Measurements from ENCODE around the gene FAM89B. TPM values are rescaled to one million over a fixed set of nuclear protein-coding genes. Genes with fewer than 3 reads are reported as not detected.

The FAM89B gene
- total RNA-seq, 2 experiments from 2014 or later: 23.3 to 27.3 TPM

DNA sequence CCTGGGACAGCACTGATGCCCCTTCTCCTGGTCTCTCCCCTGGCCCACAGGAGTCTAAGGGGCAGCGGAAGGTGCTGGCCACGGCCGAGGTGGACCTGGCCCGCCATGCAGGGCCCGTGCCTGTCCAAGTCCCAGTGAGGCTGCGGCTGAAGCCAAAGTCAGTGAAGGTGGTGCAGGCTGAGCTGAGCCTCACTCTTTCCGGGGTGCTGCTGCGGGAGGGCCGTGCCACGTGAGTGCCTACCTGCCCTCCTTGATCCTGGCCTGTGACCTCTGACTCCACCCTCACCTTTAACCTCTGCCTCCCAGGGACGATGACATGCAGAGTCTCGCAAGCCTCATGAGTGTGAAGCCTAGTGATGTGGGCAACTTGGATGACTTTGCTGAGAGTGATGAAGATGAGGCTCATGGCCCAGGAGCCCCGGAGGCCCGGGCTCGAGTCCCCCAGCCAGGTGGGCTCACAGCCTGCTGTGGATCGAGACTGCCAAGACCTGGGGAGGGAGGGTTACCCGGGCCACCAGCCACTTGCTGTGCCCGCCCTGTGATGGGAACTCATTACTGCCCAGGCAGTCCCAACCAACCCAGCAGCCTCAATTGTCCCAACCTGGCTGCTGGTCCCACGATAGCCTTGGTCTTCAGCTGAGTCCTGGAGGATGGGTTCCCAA is 7.8 kb downstream of the FAM89B start:
- Mint-ChIP-seq H3K4me3 (peak overlapping the region; percentile 11), H3K4me1 (ENCODE audit: low read depth) (peaks cover 25% of the 10 kb centered on the region), H3K9me3 (no peaks in the 10 kb centered on the region), H3K36me3 (ENCODE audit: low read depth) (peaks cover 62% of the 10 kb centered on the region), H3K27ac (no peak overlapping the region), H3K27me3 (no peaks in the 10 kb centered on the region)
- no peak for ATAC-seq (ENCODE audit: poor library complexity)
- Histone ChIP-seq H3K36me3 (ENCODE audit: insufficient read depth, low read length) (peaks cover 58% of the 10 kb centered on the region), H3K27me3 (ENCODE audit: control insufficient read depth in 1 of 2, insufficient read depth in 2 of 2, low read length in 2 of 2) (no peaks in the 10 kb centered on the region), H3K27ac (ENCODE audit: low read depth in 1 of 2, low read length in 2 of 2) (no peak overlapping the region), H3K4me3 (ENCODE audit: low read length) (no peak overlapping the region), H3K9me3 (ENCODE audit: control insufficient read depth in 1 of 2, insufficient read depth in 1 of 2, low read length in 2 of 2) (no peaks in the 10 kb centered on the region), H3K4me1 (ENCODE audit: insufficient read depth, low read length) (peaks cover 44% of the 10 kb centered on the region)
- ChIA-PET POLR2A (no interaction called here), CTCF (no interaction called here)
- intact Hi-C loops (cut with DNase I, micrococcal nuclease): no loop called here
- no peak for TF ChIP-seq CTCF (IDR thresholded peaks at IDR 0.05)
- DNase-seq: no peak

DNA sequence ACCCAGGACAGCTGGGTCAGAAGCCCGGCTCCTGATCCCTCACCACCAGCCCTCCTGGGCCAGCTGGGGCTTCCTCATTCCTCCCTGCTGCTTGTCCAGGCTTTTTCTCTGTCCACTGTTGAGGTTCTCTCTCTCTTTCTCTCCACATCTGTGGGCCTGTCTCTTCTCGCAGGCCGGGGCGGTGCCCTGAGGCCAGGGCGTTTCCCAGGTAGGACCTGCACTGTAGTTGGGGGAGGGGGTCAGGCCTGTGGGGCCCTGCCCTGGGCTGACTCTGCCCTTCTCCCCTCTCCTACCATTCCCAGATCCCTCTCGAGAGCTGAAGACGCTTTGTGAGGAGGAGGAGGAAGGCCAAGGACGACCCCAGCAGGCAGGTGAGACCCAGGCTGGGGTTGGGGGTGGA is 8.4 kb downstream of the FAM89B start:
- Mint-ChIP-seq H3K4me3 (peak overlapping the region; percentile 7), H3K9me3 (no peaks in the 10 kb centered on the region), H3K27me3 (no peaks in the 10 kb centered on the region), H3K36me3 (ENCODE audit: low read depth) (peaks cover 59% of the 10 kb centered on the region), H3K27ac (no peak overlapping the region), H3K4me1 (ENCODE audit: low read depth) (peaks cover 20% of the 10 kb centered on the region)
- ATAC-seq (ENCODE audit: poor library complexity): no peak
- no peak for TF ChIP-seq CTCF (IDR thresholded peaks at IDR 0.05)
- H3K27me3 ChIP-seq (ENCODE audit: control insufficient read depth in 1 of 2, insufficient read depth in 2 of 2, low read length in 2 of 2): no peaks in the 10 kb centered on the region
- no peak for DNase-seq
- intact Hi-C loops (cut with DNase I, micrococcal nuclease): no loop called here
- H3K27ac ChIP-seq (ENCODE audit: low read depth in 1 of 2, low read length in 2 of 2): no peak overlapping the region
- peaks cover 39% of the 10 kb centered on the region for H3K4me1 ChIP-seq (ENCODE audit: insufficient read depth, low read length)
- ChIA-PET CTCF (no interaction called here), POLR2A (no interaction called here)
- peaks cover 62% of the 10 kb centered on the region for H3K36me3 ChIP-seq (ENCODE audit: insufficient read depth, low read length)
- H3K9me3 ChIP-seq (ENCODE audit: control insufficient read depth in 1 of 2, insufficient read depth in 1 of 2, low read length in 2 of 2): no peaks in the 10 kb centered on the region
- no peak overlapping the region for H3K4me3 ChIP-seq (ENCODE audit: low read length)

DNA sequence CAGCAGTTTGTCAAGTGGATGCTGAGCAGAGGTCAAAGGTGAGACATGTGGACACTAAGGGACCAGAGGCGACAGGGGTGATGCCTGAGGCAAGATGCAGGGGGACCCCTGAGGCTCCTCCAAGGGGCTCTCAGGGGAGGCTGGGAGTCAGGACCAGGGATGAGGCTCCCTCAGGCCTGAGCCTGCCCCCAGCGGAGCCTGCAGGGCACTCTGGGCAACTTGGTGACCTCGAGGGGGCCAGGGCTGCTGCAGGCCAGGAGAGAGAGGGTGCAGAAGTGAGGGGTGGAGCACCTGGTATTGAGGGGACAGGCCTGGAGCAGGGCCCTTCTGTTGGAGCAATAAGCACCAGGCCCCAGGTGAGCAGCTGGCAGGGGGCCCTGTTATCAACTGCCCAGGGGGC is 9.6 kb downstream of the FAM89B start:
- intact Hi-C loops (cut with DNase I, micrococcal nuclease): no loop called here
- ChIA-PET POLR2A (interaction anchor here (1.6 kb wide), 1 partner anchor 33 kb away, joined by 3 read pairs; the partner anchor contains the start of gene PCNX3), CTCF (no interaction called here)
- Histone ChIP-seq H3K27ac (ENCODE audit: low read depth in 1 of 2, low read length in 2 of 2) (peak overlapping the region in 1 of 2 donors; percentile 3), H3K36me3 (ENCODE audit: insufficient read depth, low read length) (peaks cover 71% of the 10 kb centered on the region), H3K9me3 (ENCODE audit: control insufficient read depth in 1 of 2, insufficient read depth in 1 of 2, low read length in 2 of 2) (no peaks in the 10 kb centered on the region), H3K27me3 (ENCODE audit: control insufficient read depth in 1 of 2, insufficient read depth in 2 of 2, low read length in 2 of 2) (no peaks in the 10 kb centered on the region), H3K4me1 (ENCODE audit: insufficient read depth, low read length) (peaks cover 38% of the 10 kb centered on the region), H3K4me3 (ENCODE audit: low read length) (no peak overlapping the region)
- H3K4me1 Mint-ChIP-seq (ENCODE audit: low read depth): peaks cover 15% of the 10 kb centered on the region
- peak overlapping the region; percentile 13 for H3K27ac Mint-ChIP-seq
- no peaks in the 10 kb centered on the region for H3K9me3 Mint-ChIP-seq
- ATAC-seq (ENCODE audit: poor library complexity) (no peak), DNase-seq (no peak)
- H3K36me3 Mint-ChIP-seq (ENCODE audit: low read depth): peaks cover 66% of the 10 kb centered on the region
- no peak for TF ChIP-seq CTCF (IDR thresholded peaks at IDR 0.05)
- no peaks in the 10 kb centered on the region for H3K27me3 Mint-ChIP-seq
- H3K4me3 Mint-ChIP-seq: no peak overlapping the region

All from CD4-positive, alpha-beta T cell (primary cell).